Measurements from ENCODE around the gene LURAP1L.

LURAP1L gene

GRCh38 chr9:12813960-12814876, 39.4 kb downstream of the LURAP1L start:
- DNase-seq (ENCODE audit: low read depth) = peak; percentile 99

- DNase-seq (ENCODE audit: low read depth) = no peak
Observed at GRCh38 chr9:12814877-12815237, 40.0 kb downstream of the LURAP1L start.

GRCh38 chr9:12815888-12816287, 41.1 kb downstream of the LURAP1L start:
- peak; percentile 76 for DNase-seq (ENCODE audit: low read depth)

GRCh38 chr9:12816656-12817101, 41.9 kb downstream of the LURAP1L start:
- DNase-seq (ENCODE audit: low read depth) = no peak

- DNase-seq (ENCODE audit: low read depth) = peak; percentile 80
Observed at GRCh38 chr9:12817702-12818101, 42.9 kb downstream of the LURAP1L start.

- DNase-seq (ENCODE audit: low read depth) = peak; percentile 68
Observed at GRCh38 chr9:12818431-12819000, 43.7 kb downstream of the LURAP1L start.

GRCh38 chr9:12819436-12820185, 44.8 kb downstream of the LURAP1L start:
- DNase-seq (ENCODE audit: low read depth) = no peak

GRCh38 chr9:12822111-12822510, 47.3 kb downstream of the LURAP1L start:
- DNase-seq (ENCODE audit: low read depth) = no peak

- DNase-seq (ENCODE audit: low read depth) = no peak
Observed at GRCh38 chr9:12826924-12827565, 52.2 kb downstream of the LURAP1L start.

GRCh38 chr9:12833701-12834100, 58.9 kb downstream of the LURAP1L start:
- DNase-seq (ENCODE audit: low read depth) = no peak

GRCh38 chr9:12838546-12838945, 63.7 kb downstream of the LURAP1L start:
- DNase-seq (ENCODE audit: low read depth) = peak; percentile 48

- DNase-seq (ENCODE audit: low read depth) = peak; percentile 30
Observed at GRCh38 chr9:12843735-12844134, 68.9 kb downstream of the LURAP1L start.

- no peak for DNase-seq (ENCODE audit: low read depth)
Observed at GRCh38 chr9:12846035-12846434, 71.2 kb downstream of the LURAP1L start.

GRCh38 chr9:12847561-12847960, 72.7 kb downstream of the LURAP1L start:
- no peak for DNase-seq (ENCODE audit: low read depth)

GRCh38 chr9:12849486-12850003, 74.7 kb downstream of the LURAP1L start:
- DNase-seq (ENCODE audit: low read depth) = no peak

GRCh38 chr9:12851341-12852090, 76.7 kb downstream of the LURAP1L start:
- DNase-seq (ENCODE audit: low read depth) = no peak

GRCh38 chr9:12853051-12853450, 78.2 kb downstream of the LURAP1L start:
- no peak for DNase-seq (ENCODE audit: low read depth)

GRCh38 chr9:12854221-12854620, 79.4 kb downstream of the LURAP1L start:
- no peak for DNase-seq (ENCODE audit: low read depth)

GRCh38 chr9:12855066-12855465, 80.2 kb downstream of the LURAP1L start:
- DNase-seq (ENCODE audit: low read depth) = no peak

- DNase-seq (ENCODE audit: low read depth) = no peak
Observed at GRCh38 chr9:12856603-12857002, 81.8 kb downstream of the LURAP1L start.

- DNase-seq (ENCODE audit: low read depth) = peak; percentile 82
Observed at GRCh38 chr9:12859704-12860251, 85.0 kb downstream of the LURAP1L start.
